ENCODE data around the gene FAM200C.

The FAM200C gene

DNA sequence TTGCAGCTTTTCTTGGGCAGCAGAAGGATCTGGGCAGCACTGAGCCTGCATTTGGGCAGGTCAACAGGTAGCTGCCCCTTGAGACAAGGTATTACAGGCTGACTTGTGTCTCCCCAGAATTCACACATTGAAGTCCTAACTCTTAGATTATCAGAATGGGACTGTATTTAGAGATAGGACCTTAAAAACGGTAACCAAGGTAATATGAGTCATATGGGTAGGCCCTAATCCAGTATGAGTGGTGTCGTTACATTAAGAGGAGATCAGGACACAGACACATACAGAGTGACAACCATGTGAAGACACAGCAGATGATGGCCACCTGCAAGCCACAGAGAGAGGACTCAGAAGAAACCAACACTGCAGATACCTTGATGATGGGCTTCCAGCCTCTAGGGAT lies 32.6 kb downstream of the FAM200C start:
- no peak for DNase-seq (ENCODE audit: low read depth in 2 of 2)

- DNase-seq (ENCODE audit: low read depth in 2 of 2), result no peak
These were observed 33.6 kb downstream of the FAM200C start for GRCh38 chr5:160366230-160366629.

GRCh38 chr5:160363660-160364395 lies 36.0 kb downstream of the FAM200C start:
- DNase-seq (ENCODE audit: low read depth in 2 of 2), result no peak

DNA sequence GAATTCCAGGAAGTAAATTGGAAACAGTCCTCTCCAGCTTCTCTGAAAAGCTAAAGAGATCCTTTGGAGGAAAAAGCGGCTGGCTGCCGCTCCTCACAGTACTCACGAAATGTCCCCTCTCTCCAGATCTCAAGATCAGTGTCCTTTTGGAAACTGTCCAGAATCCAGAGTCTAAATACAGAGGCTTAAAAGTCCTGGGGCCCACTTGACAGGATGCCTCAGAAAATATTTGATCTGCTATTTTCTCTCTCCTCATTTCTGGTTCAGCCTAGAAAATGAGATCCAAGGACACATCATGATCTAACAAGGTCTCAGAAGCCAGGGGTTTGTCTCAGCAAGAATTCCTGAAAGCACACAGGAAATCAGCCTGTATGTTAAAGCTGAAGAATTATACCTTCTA lies 36.6 kb downstream of the FAM200C start:
- DNase-seq (ENCODE audit: low read depth in 2 of 2), result no peak

GRCh38 chr5:160361624-160362228 lies 38.1 kb downstream of the FAM200C start:
- no peak for DNase-seq (ENCODE audit: low read depth in 2 of 2)

DNA sequence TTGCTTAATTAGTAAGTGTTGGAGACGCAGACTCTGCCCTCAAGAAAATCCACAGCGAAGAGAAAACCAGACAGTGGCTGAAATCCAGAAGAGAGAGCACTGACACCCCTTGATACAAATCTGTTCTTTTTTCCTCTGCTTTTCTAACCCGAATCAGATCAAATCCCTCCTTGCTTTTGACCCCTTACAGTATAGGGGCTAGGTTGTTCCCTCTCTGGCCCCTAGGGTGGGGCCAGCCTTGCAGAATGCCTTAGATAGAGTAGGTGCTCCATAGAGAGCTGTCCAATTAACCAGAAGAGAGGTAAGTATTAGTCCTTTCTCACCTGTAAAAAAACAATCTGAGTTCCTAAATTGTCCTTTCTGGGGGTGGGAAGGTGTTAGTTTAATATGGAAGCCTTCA lies 39.5 kb downstream of the FAM200C start:
- DNase-seq (ENCODE audit: low read depth in 2 of 2), result no peak

DNA sequence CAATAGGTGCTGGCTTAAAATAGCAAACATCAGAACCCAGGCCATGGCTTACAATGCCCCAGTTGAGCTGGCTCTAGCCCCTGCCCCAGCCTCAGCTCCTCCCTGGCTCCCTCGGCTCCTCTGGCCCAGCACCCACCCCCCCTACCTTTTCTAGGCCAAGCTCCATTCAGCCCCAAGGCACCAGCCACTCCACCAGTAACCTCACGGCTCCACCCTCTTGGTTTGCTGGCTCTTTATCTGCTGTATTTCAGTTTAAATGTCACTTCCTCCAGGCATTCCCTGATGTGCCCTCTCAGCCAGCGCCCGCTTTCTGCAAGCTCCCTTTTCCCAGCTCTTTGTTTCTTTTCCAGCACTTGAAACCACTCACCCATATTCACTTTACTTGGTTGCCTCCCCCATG lies 40.0 kb downstream of the FAM200C start:
- no peak for DNase-seq (ENCODE audit: low read depth in 2 of 2)

GRCh38 chr5:160359242-160359641 lies 40.6 kb downstream of the FAM200C start:
- DNase-seq (ENCODE audit: low read depth in 2 of 2), result no peak

GRCh38 chr5:160357861-160358411 lies 41.9 kb downstream of the FAM200C start:
- no peak for DNase-seq (ENCODE audit: low read depth in 2 of 2)

GRCh38 chr5:160357394-160357793 lies 42.5 kb downstream of the FAM200C start:
- DNase-seq (ENCODE audit: low read depth in 2 of 2), result no peak

DNA sequence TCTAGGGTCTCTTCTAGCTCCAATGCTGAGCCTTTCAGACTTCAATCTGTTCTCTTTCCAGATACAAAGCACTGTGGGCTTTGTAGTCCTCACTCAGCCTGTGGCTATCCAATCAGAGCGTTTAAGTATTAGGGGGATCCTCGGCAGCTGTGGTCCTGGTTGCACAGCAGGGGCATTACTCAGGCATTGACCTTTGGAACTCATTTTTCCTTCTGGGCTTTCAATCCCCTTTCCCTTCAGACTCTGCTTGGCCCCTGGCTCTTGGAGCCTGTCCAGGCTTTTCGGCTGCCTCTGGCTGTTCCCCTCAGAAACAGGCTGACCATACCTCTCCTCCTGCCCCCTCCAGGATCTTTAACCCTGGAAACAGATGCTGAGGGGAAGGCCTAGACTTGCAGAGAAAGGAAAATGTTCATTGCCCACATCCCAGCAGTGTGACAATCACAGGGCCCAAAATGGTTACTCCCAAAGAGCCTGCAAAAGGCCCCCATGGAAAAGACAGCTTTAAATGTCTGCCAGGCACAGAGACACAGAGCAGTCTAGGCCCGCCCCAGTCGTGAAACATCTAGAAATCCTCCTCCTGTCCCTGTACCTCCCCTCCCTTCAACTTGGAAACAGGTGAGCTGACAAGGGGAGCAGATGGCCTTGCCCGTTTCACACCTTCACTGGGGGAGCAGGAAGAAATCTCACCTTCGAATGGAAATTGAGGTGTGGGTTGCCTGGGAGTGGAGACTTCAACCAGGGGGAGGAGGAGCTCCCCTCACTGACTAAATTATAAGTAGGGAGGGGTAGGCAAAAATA lies 43.1 kb downstream of the FAM200C start:
- DNase-seq (ENCODE audit: low read depth in 2 of 2), result no peak

DNA sequence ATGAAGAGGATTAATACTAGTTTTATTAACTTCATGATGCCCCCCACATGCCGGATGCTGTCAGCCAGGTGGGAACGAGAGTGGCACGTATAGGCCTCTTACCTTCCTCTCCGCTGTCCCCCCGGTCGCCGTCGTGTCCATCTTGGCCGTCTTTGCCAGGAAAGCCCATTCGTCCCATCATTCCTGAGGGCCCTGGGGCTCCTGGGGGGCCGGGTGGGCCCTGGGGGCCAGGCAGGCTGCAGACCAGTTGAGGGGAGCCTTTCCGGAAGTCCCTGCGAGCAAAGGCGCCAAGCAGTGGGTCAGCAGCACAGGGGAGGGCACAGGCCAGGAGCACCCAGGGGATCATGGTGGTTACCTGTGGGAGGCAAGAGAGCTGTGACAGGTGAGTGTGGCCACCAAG lies 45.2 kb downstream of the FAM200C start:
- DNase-seq (ENCODE audit: low read depth in 2 of 2), result no peak

- no peak for DNase-seq (ENCODE audit: low read depth in 2 of 2)
These were observed 46.5 kb downstream of the FAM200C start for GRCh38 chr5:160353379-160353778.

GRCh38 chr5:160352308-160352707 lies 47.5 kb downstream of the FAM200C start:
- DNase-seq (ENCODE audit: low read depth in 2 of 2), result no peak

DNA sequence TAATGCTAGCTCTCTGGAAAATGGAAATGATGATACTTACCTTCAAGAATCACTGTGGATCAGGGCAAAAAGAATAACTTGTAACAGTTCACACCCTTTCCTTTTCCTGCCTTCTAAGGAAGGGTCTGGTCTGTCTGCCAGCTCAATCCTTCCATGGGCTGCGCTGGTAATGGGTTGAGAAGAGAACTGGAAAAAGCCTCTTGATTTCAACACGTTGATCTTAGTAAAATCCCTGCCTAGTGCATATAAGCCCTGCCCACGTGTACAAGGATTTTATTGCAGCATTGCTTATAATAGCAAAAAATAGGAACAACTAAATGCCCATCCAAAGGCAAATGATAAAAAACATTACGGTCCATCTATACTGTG lies 49.9 kb downstream of the FAM200C start:
- no peak for DNase-seq (ENCODE audit: low read depth in 2 of 2)

- no peak for DNase-seq (ENCODE audit: low read depth in 2 of 2)
These were observed 50.5 kb downstream of the FAM200C start for GRCh38 chr5:160349249-160349934.

GRCh38 chr5:160348080-160348479 lies 51.8 kb downstream of the FAM200C start:
- no peak for DNase-seq (ENCODE audit: low read depth in 2 of 2)

GRCh38 chr5:160347448-160347847 lies 52.4 kb downstream of the FAM200C start:
- DNase-seq (ENCODE audit: low read depth in 2 of 2), result no peak
